SK-N-MC (cell line): Measurements from ENCODE around the gene MAGI2.

Source experiments
- EZH2 ChIP-seq: fragments of 200-600 bp; sonication (generic); IDR thresholded peaks from one replicate; pipeline ENCODE4 v1.6.1; 2017; ENCODE audit warnings: antibody characterized with exemption
- POLR2AphosphoS5 ChIP-seq: IDR thresholded peaks from 2 replicates; pipeline ENCODE4 v1.6.1; 2012; ENCODE audit warnings: mild to moderate bottlenecking, low read depth, low read length, borderline replicate concordance

DNA sequence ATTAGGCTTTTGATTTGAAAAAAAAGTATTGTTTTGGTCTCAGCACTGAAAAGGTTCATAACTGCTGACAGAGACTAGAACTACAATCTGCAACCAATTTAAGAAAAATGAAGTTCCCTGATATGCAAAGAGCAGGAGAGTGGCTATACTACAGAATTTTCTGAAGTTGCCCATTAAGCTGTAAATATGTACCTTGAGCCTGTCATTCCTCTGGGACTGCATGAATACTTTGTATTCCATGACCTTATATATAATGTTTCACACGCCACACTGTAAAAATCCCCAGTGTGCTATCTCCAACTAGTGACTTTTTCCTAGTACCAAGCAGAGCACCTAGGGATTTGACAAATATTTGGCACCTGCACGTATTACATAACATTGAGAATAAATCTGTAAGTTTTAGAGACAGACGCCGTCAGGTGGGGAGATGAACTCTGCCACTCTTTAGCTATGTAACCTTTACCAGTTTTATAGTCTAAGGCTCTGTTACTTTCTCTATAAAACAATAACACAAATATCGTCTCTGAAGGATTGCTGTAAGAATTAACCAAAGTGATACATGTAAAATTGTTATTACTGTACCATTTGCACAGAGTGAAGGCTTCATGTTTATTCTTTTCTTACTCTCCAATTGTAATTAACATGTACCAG, 235.4 kb downstream of the MAGI2 start:
- TF ChIP-seq POLR2AphosphoS5: no peak
- TF ChIP-seq EZH2: no peak
